DMS114 treated with DMSO at 0.1 percent for 48 hours (cell line): ENCODE measurements around the gene GFOD2.
"Not testable (repeated sequence)": the region's sequence is repeated elsewhere in the genome, so short reads cannot be mapped to it uniquely, and the experiment has no call there.

Experiments
- DNase-seq: peaks from one replicate; lab custom pipeline; 2025; ENCODE audit not compliant: unreplicated experiment; lab: John Stamatoyannopoulos, UW

Gene GFOD2

DNA sequence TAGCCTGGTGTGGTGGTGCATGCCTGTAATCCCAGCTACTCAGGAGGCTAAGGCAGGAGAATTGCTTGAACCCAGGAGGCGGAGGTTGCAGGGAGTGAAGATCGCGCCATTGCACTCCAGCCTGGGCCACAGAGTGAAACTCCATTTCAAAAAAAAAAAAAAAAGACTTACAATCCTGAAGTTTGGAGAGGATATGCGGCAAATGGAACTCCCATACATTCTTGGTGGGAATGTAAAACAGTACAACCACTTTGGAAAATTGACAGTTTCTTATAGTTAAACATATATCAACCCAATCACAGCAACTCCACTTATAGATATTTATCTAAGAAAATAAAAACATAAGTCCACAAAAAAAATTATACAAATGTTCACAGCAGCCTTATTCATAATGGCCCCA is 11.9 kb downstream of the GFOD2 start:
- DNase-seq: no peak

GRCh38 chr16:67704110-67704509 is 15.0 kb downstream of the GFOD2 start:
- DNase-seq: no peak

DNA sequence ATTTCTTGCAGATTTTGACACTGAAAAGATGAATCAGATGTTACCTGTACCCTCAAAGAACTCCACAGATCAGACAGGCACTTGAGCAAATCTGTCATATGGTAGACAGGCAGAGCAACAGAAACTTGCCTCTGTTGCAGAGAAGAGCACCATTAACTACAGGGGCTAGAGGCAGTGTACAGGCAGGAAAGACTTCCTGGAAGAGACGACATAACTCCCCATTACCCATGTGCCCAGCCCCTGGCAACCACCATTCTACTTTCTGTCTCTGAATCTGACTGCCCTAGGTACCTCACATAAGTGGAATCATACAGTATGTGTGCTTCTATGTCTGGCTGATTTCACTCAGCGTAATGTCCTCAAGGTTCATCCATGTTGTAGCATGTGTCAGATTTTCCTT is 15.5 kb downstream of the GFOD2 start:
- DNase-seq: no peak

DNA sequence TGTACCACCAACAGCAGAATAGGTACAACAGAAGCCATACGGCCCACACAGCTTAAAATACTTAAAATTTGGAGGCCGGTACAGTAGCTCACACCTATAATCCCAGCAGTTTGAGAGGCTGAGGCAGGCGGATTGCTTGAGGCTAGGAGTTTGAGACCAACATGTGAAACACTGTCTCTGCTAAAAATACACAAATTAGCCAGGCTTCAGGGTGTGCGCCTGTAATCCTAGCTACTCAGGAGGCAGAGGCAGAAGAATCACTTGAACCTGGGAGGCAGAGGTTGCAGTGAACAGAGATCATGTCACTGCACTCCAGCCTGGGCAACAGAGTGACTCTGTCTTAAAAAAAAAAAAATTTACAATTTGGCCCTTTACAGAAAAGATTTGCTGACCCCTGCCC is 17.0 kb downstream of the GFOD2 start:
- no peak for DNase-seq

GRCh38 chr16:67701420-67701819 is 17.7 kb downstream of the GFOD2 start:
- DNase-seq: no peak

GRCh38 chr16:67699265-67699664 is 19.9 kb downstream of the GFOD2 start:
- DNase-seq: no peak

- no peak for DNase-seq
Measured at GRCh38 chr16:67697422-67698185, 21.5 kb downstream of the GFOD2 start.

- no peak for DNase-seq
Measured at GRCh38 chr16:67694611-67695010, 24.5 kb downstream of the GFOD2 start.

DNA sequence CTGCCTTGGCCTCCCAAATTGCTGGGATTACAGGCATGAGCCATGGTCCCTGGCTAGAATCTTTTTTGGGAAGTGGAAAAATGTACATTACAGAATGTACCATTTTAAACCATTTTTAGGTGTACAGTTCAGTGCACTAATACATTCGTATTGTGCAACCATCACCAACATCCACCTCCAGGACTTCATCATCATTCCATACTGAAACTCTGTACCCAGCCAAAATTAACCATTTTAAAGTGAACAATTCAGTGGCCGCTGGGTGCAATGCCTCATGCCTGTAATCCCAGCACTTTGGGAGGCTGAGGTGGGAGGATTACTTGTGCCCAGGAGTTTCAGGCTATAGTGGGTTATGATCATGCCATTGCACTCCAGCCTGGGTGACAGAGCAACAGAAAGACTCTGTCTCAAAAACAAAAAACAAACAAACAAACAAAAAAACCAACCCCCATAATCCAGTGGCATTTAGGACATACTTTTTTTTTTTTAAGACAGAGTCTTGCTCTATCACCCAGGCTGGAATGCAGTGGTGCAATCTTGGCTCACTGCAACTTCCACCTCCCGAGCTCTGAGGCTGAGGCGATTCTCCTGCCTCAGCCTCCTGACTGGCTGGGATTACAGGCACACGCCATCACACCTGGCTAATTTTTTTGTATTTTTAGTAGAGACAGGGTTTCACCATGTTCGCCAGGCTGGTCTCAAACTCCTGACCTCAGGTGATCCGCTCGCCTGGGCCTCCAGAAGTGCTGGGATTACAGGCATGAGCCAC is 25.4 kb downstream of the GFOD2 start:
- not testable (repeated sequence) for DNase-seq

GRCh38 chr16:67685388-67686112 is 33.6 kb downstream of the GFOD2 start:
- DNase-seq: no peak

GRCh38 chr16:67683767-67684166 is 35.3 kb downstream of the GFOD2 start:
- no peak for DNase-seq

DNA sequence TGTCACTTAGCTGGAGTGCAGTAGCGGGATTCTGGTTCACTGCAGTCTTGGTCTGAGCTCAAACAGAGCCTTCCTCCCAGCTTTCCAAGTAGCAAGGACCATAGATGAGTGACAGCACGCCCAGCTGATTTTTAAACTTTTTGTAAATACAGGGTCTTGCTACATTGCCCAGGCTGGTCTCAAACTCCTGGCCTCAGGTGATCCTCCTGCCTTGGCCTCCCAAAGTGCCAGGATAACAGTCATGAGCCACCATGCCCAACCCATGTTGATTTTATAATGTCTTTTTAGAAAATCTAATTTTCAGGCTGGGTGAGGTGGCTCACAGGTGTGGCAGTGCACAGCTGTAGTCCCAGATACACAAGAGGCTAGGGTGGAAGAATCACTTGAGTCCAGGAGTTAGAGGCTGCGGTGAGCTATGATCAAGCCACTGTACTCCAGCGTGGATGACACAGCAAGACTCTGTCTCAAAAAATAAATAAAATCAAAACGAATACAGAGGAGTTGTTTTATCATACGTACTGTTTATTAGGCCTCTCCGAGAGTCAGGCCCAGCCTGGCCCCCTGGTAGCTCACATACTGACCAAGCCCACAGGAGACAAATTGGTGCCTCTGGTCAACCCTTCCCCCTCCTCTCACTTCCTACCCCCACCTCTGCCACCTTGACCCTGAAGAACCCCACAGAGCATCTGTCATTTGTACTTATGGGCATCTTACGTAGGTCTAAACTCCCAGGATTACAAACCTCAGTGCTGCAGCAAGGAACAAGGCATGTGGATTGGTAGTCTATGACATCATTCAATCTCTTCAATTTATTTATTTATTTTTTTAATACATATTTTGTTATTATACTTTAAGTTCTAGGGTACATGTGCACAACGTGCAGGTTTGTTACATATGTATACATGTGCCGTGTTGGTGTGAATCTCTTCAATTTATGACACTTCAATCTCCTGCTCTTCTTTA is 38.9 kb downstream of the GFOD2 start:
- DNase-seq: no peak

GRCh38 chr16:67678354-67679023 is 40.6 kb downstream of the GFOD2 start:
- DNase-seq: no peak

DNA sequence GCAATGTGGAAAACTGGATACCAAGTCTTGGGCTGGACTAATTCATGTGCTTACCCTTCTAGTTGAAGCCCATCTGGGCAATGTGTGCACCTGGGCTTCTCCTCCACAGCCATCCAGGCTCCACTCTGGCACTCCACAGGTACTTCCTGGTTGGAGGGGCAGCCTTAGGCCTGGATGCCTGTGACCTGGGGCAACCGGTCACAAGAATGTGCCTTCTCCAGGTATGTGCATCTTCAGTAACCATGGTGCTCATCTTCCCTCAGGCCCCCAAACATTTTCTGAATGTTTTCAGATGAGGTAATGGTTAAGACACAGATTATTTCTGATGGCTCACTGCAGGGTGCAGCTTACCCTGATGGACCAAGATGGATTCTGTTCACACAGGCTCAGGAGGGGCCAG is 41.4 kb downstream of the GFOD2 start:
- no peak for DNase-seq

DNA sequence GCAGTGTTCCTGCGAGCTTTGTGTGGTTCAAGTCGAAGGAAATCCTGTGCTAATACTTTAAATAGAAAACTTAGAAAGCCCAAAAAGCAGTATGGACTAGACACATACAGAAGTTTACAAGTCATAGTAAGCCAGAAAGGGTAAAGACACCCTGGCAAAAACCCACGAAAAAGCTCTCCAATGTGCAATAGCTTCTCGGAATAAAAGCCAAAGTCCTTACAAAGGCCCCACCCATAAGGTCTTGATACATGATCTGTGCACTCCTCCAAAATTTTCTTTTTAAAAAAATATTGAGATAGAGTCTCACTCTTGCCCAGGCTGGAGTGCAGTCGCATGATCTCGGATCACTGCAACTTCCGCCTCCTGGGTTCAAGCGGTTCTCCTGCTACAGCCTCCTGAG is 42.2 kb downstream of the GFOD2 start:
- DNase-seq: no peak

DNA sequence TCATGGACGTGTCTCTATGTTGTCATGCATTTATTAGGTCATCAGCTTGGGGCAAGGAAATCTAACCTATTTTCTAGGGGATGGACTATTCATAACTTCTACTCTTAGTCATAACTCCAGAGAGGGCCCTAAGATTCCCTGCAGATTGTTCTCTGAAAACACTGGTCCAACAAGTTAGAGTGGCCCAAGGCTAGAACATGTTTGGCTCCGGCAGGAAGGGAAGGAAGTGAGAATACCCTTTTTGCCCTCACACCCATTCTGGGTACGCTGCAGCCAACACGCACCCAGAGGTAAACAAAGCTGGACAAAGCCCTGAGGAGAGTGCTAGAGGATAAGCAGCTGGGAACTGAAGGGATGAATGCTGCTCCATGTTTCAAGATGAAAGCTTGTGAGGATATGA is 42.6 kb downstream of the GFOD2 start:
- DNase-seq: no peak

DNA sequence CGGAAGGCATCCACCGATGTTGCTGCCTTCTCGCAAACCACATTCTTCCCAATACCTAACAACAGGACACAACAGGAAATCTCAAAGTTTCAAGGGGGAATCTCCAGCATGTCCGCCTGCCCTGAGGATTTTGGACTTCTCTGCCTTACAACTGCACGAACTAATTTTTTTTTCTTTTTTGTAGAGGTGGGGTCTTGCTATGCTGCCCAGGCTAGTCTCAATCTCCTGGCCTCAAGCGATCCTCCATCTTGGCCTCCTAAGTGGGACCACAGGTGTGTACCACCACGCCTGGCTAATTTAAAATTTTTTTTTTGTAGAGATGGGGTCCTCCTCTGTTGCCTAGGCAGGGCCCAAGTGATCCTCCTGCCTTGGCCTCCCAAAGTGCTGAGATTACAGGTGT is 43.1 kb downstream of the GFOD2 start:
- no peak for DNase-seq

DNA sequence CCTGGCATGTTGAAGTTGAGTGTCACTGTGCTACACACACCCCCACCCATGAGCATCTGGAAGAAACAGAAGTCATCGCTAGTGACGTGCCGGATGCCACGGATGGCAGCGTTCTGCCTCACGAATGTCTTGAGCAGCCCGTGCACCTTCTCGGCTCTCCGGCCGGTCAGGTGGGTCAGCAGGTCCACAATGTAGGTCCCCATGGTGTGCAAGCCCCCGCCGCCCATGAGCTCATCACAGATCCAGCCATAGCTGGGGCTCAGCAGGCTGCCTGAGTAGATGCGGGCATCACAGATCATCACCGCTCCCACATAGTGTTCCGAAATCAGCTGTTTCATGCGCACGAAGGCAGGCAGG is 43.6 kb downstream of the GFOD2 start:
- no peak for DNase-seq

DNA sequence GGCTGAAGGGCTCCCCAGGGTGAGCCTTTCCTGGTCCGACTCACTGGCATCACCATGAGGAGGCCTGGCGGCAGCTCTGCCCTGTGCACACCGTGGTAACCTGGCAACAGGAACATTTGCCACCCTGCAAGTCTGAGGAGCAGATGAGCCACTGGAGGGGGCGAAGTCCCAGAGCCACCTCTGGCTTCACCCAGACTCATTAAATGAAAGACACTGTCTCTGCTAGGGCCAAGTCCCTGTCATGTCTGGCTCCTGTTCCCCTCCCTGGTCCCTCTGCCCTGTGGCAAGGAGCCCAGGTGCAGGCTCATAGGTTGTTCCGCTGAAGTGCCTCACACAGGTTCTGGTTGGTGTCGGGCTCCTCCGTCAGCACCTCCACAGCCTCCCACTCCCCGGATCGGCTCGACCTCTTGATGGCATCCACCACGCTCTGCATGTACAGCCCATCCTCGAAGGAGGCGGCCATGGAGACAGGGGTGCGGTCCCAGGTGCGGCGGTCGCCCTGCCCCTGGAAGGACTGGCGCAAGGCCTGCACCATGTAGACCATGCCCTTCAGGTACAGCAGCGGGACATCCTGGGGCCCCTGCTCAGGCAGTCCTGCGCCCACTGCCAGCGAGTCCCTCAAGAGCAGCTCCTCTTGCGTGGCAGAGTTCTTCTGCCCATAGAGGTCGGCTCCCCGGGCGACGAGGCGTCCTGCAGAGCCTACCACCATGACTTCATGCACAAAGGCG is 44.1 kb downstream of the GFOD2 start:
- DNase-seq: no peak
